ENCODE results near the gene ATP6V0B. TPM values are rescaled to one million over a fixed set of nuclear protein-coding genes. Genes with fewer than 3 reads are reported as not detected.
A peak's percentile ranks its signal among the peaks of the same experiment; 100 is the strongest.

ATP6V0B gene
- total RNA-seq, 1 donor from 2014 or later = 129 TPM

GRCh38 chr1:43968348-43968948 is 6.3 kb upstream of the ATP6V0B start:
- no peak overlapping the region for H3K27ac Mint-ChIP-seq (ENCODE audit: unreplicated experiment)
- peak; percentile 57 for DNase-seq (ENCODE audit: low read depth, low spot score)
- H3K36me3 Mint-ChIP-seq (ENCODE audit: low read depth) = no peaks in the 10 kb centered on the region
- TF ChIP-seq CTCF (conservative IDR thresholded peaks at IDR 0.05) = no peak
- H3K27me3 Mint-ChIP-seq (ENCODE audit: low read depth) = no peaks in the 10 kb centered on the region
- H3K4me3 Mint-ChIP-seq = peak overlapping the region; percentile 58
- H3K9me3 Mint-ChIP-seq = no peaks in the 10 kb centered on the region
- peaks cover 19% of the 10 kb centered on the region for H3K4me1 Mint-ChIP-seq

- Mint-ChIP-seq H3K27ac (ENCODE audit: unreplicated experiment) (no peak overlapping the region), H3K4me3 (peak overlapping the region; percentile 98), H3K36me3 (ENCODE audit: low read depth) (no peaks in the 10 kb centered on the region), H3K27me3 (ENCODE audit: low read depth) (no peaks in the 10 kb centered on the region), H3K4me1 (peaks cover 27% of the 10 kb centered on the region), H3K9me3 (no peaks in the 10 kb centered on the region)
- TF ChIP-seq CTCF (conservative IDR thresholded peaks at IDR 0.05) = no peak
- DNase-seq (ENCODE audit: low read depth, low spot score) = no peak
These were observed 5.4 kb upstream of the ATP6V0B start for GRCh38 chr1:43969416-43969745.

- DNase-seq (ENCODE audit: low read depth, low spot score) = peak; percentile 88
- TF ChIP-seq CTCF (conservative IDR thresholded peaks at IDR 0.05) = no peak
- H3K9me3 Mint-ChIP-seq = no peaks in the 10 kb centered on the region
- H3K36me3 Mint-ChIP-seq (ENCODE audit: low read depth) = no peaks in the 10 kb centered on the region
- peak within 1 kb of the TSS; percentile 98 for H3K4me3 Mint-ChIP-seq
- peak within 1 kb of the TSS; percentile 94 for H3K27ac Mint-ChIP-seq (ENCODE audit: unreplicated experiment)
- no peaks in the 10 kb centered on the region for H3K27me3 Mint-ChIP-seq (ENCODE audit: low read depth)
- peaks cover 30% of the 10 kb centered on the region for H3K4me1 Mint-ChIP-seq
These were observed 4.9 kb upstream of the ATP6V0B start, which contains the start of gene DPH2 for GRCh38 chr1:43969746-43970466. DPH2 (plus strand) TSS chr1:43970010; CDS start chr1:43970176, 166 bp downstream.

- Mint-ChIP-seq H3K27ac (ENCODE audit: unreplicated experiment) (peak overlapping the region; percentile 94), H3K9me3 (no peaks in the 10 kb centered on the region), H3K36me3 (ENCODE audit: low read depth) (no peaks in the 10 kb centered on the region), H3K4me3 (peak overlapping the region; percentile 98), H3K27me3 (ENCODE audit: low read depth) (no peaks in the 10 kb centered on the region), H3K4me1 (peaks cover 30% of the 10 kb centered on the region)
- DNase-seq (ENCODE audit: low read depth, low spot score) = no peak
- no peak for TF ChIP-seq CTCF (conservative IDR thresholded peaks at IDR 0.05)
These were observed 4.3 kb upstream of the ATP6V0B start for GRCh38 chr1:43970502-43970901.

- DNase-seq (ENCODE audit: low read depth, low spot score) = no peak
- Mint-ChIP-seq H3K4me3 (peak overlapping the region; percentile 98), H3K27ac (ENCODE audit: unreplicated experiment) (no peak overlapping the region), H3K4me1 (peaks cover 33% of the 10 kb centered on the region), H3K36me3 (ENCODE audit: low read depth) (no peaks in the 10 kb centered on the region), H3K9me3 (no peaks in the 10 kb centered on the region), H3K27me3 (ENCODE audit: low read depth) (no peaks in the 10 kb centered on the region)
- no peak for TF ChIP-seq CTCF (conservative IDR thresholded peaks at IDR 0.05)
These were observed 3.8 kb upstream of the ATP6V0B start for GRCh38 chr1:43970911-43971310.

Data from neural crest cell (in vitro differentiated cells).